HG03521 (cell line): ENCODE measurements around the gene ERI3.

Experiments
- ATAC-seq: cut with Tn5 transposase; IDR thresholded peaks from one replicate; pipeline ENCODE4 v1.9.1; 2021; ENCODE audit warnings: mild to moderate bottlenecking, moderate library complexity; ENCODE audit not compliant: unreplicated experiment

ERI3 gene

DNA sequence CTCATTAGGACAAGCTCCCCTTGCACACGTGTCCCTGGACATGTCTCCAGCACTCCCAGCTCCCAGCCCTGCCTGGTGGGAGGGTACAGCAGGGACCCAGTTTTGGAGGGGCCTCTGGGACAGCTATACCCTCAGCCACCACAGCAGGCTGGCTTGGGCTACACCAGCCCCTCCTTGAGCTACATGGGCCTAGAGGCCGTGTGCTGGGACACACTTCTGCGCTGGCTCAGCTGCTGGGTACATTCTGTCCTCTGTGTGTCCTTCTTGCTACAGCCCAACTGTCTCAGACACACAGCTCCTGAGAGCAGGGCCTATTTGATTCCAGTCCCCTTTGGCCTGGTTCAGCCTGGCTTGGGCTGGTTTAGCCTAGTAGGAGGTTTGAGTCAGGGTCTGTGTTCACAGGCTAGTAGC, 115.1 kb downstream of the ERI3 start:
- ATAC-seq, result no peak

DNA sequence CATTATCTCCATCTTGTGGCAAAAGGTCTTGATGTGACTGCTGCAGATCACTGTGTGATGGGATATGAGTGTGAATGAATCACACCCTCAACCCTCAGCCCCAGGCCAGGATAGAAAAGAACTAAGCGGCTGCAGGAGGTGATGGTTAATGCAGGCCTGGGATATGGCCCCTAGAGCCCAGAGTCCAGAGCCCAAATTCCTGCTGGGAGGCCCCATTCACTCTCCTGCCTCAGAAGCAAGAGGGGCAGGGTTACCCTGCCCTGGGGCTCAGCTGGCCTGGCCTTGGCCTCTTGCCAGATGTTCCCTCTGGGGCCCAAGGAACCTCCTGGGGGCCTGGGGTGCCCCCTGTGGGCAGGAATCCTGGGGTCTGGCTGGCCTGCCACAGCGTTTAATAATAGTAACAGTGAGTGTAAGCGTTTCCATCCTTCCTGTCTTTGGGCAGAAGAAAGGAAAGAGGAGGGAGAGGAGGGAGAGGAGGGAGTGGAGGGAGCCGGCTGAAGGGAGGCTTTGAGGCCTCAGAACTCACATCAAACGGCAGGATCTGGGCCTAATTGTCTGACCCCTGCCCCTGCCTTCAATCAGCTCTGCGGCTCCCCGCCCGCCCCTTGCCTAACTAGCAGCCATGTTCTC, 115.6 kb downstream of the ERI3 start:
- no peak for ATAC-seq

DNA sequence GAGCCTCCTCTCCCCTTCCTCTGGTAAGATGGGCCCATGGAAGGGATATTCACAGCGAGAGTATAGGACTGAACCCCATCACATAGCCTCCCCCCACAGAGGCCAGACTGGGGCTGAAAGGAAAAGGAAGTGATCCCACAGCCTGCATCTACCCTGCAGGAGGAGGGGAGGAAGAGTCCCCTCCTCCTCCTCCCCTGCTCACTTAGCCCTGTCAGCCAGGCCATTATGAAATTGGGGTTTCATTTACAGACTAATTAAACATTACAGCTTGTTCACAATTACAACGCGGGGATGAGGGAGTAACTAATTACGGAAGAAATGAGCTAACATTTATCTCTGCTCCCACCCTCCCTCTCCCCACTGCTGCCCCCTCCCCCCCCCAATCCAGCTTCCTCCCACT, 116.4 kb downstream of the ERI3 start:
- no peak for ATAC-seq

DNA sequence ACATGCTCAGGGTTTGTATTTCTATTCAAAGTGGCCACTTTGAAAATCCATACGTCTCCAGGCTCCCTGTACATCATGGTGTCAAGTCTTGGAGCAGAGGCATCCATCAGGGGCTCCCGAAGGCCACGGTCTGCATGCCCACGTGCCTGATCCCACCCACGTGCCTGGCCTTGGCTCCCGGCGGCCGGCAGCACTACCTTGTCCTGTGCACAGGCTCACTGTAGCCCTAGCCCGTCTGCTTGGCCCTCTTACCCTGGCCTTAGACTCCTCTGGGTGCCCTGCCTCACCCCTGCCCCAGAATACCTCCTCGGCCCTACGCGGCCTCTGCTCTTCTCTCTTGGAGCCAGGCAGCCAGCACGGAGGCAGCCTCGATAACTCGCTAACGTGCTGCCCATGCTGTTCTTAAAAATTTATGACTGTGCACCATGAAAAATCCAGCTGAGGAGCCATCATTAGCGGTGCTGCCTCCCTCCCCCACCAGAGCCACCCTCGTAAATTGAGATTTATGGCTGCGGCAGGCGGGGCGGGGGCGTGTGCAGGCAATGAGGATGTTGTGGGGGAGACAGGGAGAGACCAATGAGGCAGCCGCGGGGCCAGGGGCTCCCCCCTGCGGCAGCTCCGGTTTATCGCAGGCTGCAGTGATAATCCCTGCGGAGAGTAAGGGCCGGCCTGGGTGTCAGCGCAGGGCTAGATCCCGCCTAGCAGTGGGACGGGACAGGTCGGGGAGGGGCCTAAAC, 117.2 kb downstream of the ERI3 start:
- ATAC-seq, result no peak

DNA sequence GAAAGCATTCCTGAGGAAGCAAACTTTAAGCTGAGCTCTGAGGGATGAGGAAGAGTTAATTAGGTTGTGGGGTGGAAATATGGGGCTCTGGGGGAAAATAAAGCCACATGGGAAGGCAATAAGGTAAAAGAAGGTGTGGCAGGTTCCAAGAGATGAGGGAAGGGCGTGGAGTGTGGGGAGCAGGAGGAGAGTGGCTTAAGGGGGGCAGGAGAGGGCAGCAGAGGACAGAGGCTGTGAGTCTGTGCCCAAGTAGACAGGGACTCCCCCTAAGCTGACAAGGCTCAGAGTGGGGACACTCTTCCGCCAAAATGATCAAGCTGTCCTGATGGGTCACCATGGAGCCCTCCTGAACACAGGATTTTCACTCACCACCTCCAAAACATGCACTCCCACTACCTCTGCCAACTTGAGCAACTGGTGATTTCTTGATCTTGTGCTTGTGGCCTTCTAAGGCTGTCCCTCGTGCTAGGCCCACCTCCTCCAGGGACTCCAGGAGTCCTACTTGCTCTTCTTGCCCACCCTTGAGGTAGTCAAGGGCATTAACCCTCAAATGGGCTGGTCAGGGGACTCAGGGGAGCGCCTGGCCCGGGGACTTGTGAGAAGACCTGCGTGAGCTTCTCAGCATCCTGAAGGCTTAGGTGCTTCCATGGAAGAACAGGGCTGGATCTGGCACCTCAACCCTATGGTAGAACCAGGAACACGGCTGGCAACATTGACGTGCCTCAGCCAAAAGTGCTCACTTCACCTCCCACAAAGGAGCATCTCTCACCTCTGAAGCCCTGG, 118.4 kb downstream of the ERI3 start:
- ATAC-seq, result no peak

DNA sequence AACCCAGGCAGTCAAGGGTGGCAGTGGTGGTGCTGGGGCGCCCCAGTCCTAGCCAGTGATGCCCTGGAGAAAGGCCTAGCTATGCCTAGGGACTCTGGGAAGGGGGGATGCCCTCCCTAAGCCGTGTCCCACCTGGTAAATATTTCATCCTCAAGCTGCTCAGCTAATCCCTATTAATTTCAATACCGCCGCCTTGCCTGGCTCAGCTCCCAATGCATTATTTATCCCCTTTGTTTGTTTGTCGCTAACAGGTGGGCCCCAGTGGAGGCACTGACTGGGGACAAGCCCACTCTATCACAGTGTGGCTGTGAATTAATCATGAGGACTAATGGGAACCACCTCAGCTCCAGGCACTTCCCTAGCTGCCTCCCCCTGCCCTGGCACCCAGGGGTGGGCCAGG, 119.2 kb downstream of the ERI3 start:
- no peak for ATAC-seq

DNA sequence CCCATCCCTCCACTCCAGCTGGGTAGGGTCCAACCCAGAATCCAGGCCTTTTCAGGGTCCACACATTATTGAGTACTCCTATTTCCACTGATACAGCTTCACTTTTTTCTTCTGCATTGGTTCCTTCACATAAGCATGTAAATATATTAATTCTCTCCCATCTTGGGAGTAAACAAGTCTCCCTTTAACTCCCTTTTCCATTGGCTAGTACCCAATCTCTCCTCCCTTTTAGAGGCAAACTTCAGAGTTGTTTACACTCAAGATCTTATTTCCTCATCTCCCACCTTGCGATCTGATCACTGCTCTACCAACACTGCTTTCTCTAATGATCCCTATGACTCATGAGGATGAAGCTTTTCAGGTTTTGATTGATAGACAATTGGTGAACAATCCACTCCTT, 121.5 kb downstream of the ERI3 start:
- ATAC-seq, result no peak

DNA sequence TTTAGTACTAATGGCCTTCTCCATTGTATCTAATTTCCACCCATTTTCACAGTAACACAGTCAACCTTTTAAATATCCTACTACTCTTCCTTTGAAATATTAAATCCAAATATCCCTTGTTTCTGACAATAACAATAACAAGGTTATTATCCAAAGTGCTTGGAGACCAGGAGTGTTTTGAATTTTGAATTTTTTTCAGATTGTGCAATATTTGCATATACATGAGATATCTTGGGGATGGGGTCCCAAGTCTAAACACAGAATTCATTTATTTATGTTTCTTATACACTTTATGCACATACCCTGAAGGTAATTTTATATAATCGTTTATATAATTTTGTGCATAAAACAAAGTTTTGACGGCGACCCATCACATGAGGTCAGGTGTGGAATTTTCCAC, 124.3 kb downstream of the ERI3 start:
- ATAC-seq, result no peak

DNA sequence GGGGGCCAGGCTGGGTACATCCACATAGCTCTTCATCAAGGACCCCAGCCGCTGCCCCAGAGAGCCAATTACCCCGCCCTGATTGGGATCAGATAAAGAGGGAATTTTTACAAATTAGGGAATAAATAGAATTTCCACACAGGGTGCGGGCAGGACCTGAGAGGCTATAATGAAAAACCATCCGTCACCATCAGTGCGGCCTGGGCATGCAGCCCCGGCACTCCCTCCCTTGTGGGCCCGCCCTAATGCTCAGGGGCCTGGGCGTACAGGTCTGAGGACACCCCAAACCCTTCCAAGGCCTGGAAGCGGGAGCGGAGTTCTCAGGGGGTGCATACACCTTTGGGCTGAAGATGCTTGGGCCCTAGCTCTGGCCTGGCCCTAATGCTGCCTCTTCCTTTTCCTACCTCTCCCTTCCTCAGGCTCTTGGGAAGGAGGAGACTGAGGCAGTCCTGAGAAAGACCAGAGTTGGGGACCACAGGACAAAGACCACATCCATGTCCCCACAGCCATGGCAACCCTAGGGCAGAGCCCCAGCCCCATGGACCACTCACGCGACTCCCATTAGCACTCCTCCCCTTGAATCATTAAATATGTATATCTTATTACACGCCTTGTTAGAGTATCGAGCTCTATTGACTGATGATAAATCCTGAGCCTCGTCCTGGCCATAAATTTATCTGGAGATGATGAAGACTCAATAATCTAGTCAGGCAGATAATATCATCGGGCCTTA, 125.5 kb downstream of the ERI3 start:
- no peak for ATAC-seq

DNA sequence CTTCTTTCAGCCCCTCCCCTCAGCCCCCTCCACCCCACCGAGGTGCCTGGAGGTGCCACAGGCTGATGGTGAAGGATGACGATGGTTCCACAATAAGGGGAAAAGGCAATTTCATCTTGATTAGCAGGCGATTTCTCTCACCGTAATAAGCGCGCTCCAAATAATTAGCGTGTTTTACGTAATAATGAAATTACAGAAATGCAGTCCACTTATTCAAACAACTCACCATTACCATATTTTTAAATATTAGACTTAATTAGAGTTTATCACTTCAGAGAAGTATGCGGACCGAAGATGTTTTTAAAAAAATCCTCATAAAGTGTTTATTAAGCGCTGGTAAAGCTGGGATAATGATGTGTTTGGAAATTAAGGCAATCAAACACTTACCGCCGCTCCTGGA, 126.8 kb downstream of the ERI3 start:
- no peak for ATAC-seq

DNA sequence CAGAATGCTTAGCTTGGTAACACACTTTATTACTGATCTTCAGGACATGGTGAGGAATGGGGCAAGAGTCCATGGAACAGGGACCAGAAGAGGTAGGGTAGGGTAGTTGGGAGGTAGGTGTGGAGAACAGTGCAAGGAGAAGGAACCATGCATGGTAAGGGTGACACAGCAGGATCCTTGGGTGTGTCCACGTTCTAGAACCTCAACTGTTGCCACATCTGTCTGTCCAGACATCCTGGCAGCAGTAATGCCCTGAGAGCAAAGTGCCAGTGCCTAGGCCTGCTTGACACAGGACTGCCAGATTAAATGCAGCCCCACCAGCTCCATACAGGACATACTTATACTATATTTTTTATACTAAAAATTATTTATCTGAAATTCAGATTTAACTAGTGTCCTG, 127.8 kb downstream of the ERI3 start:
- ATAC-seq, result no peak

DNA sequence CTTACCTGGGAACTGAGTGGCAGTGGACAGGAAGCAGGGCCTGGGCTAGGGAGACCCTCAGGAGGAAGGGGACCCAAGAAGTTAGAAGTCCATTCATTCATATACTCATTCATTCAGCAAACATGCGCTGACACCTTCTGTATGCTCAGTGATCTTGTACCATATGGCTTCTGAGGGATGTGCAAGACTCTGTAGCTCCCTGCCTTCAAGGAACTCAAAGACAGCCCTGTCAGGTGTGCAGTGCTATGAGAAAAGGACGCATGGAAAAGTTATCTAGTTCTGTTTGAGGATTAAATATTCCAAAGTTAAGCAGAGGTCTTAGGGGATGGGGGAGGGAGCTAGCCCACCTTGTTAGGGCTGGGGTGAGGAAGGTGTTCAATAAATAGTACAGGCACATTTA, 129.3 kb downstream of the ERI3 start:
- no peak for ATAC-seq

DNA sequence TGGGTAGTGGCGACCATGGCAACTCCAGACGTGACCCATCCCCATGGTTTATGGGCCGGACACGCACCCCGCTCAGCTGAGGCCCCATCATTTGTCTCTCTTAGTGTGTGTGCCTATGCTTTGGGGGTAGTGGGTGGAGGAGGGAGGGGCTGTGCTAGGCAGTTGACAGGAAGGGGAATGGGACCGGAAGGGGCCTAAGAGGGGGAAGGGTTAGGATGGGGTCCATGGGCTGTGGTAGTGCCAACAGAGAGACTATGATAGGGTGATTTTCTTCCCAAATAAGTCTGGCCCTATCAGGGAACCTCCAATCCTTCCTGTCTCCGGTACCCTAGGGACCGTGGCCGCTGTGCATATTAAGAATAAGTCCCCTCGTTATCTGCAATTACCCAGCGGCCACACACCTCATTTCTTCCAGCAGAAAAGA, 131.9 kb downstream of the ERI3 start:
- no peak for ATAC-seq

DNA sequence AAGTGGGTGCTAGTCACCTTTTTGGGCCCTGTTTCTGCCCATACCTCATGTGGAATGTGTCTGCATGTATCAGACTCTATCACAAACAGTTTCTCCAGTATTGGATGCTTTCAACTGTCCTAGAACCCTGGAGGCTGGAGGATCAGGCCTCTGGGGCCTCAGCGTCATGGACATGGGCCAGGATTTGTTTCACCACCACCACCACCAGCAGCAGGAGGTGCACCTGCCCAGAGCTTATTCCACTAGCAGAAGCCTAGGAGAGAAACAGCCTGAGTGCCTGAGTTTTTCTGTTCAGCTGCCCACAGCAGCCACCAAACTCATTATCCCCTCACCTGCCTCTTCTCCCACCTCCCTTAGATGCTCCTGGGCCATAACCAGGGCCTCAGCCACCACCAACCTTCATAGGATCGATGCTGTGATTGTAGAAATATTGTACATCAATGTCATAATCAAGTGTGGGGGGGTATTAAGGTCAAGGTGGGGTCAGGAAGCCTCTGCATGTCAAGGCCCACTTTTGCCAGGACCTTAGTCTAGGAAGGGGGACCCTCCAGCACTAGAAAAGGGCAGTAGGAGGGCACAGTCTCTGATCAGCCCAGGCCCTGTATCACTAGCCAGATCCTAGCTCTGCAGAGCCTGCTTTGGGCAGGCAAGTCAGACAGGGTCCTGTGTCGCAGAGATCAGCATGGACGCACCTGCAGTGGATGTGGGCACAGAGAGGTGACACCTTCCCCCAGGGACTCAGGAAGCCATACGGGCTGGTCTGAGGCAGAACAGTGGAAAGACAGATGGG, 132.5 kb downstream of the ERI3 start:
- no peak for ATAC-seq

DNA sequence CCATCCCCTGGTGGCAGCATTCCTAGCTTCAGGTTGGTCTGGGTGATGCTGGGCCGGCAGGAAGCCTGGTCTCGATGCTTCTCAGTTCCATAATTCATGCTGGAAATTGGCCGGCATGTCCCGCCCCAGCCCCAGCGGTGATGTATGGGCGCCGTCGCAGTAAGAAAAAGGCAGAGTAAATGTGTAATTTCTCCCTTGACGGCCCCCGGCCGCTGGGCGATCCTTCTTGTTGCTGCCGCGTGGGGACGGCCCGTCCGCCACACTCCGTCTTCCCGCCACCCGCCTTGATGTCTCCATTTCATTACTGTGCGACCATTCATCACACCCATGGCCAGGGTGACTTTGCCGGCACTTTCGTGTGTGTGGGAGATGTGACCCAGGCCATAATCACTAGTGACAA, 133.3 kb downstream of the ERI3 start:
- no peak for ATAC-seq

DNA sequence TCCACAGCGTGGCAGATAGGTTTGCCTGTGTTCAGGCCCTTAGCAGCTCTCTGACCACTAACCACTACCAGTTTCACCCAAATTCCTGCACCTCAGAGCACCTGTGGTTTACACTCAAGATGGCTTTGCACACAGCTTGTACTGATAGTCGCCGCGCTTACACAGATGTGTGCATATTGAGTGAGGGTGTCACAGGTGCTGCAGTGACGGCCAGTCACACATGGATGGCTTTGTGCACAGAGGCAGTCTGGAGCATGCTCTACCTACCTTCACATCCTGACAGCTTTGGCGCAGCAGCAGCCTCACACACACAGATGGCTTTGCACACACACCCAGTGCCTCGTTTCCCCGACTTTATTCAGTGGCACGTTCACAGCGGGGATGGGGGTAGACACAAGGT, 134.3 kb downstream of the ERI3 start:
- no peak for ATAC-seq

DNA sequence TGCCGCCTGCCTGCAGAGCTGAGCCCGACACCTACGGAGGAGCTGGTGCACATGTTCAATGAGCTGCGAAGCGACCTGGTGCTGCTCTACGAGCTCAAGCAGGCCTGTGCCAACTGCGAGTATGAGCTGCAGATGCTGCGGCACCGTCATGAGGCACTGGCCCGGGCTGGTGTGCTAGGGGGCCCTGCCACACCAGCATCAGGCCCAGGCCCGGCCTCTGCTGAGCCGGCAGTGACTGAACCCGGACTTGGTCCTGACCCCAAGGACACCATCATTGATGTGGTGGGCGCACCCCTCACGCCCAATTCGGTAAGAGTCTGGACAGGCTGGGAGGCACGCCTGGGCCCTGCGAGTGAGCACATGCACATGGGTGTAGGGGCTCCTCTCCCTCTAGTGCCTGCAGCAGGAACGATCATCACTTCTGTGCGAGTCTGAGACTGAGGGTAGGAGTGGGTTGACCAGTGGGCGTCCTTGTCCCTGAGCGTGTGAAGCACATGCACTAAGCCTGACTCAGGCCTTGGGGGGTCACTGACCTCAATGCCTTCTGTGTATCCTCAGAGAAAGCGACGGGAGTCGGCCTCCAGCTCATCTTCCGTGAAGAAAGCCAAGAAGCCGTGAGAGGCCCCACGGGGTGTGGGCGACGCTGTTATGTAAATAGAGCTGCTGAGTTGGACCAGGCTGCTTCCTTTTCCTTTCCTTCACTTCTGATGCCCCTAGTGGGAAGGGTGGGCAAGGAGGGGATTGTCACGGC, 134.9 kb downstream of the ERI3 start:
- no peak for ATAC-seq

DNA sequence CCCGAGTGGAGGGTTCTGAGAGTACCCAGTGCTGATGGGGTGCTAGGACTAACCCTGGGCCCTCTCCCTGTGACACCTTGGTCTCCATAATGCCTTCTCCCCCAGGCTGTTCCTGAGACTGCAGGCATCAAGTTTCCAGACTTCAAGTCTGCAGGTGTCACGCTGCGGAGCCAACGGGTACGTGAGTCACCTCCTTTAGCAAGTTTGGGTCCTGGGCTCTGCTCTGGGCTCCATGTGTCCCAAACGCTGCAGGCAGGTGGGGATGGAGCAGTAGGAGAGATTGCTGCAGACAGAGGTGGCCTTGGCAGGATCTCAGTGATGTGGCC, 135.8 kb downstream of the ERI3 start:
- no peak for ATAC-seq

DNA sequence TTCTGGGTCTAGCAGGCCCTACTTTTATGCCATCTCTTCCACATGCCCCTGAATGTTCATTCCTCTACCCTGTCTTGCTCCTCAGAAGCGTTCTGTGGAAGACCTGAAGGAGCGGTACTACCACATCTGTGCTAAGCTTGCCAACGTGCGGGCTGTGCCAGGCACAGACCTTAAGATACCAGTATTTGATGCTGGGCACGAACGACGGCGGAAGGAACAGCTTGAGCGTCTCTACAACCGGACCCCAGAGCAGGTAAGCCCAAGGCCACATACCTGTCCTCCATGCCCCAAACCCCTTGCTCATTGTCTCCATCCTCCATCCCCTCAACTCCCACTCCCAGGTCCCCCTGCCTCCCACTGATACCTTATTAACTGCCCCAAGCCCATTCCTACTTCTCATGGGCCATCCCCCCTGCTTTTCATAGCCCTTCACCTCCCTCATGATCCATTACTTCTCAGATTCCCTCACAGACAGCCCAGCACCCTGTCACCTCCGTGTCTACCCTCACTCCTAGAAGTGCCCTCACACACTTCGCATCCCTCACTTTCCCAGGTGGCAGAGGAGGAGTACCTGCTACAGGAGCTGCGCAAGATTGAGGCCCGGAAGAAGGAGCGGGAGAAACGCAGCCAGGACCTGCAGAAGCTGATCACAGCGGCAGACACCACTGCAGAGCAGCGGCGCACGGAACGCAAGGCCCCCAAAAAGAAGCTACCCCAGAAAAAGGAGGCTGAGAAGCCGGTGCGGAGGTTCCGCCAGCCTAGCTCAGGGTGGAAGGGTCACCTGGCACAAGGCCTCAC, 136.4 kb downstream of the ERI3 start:
- ATAC-seq, result no peak
